RKO (cell line): ENCODE results near the gene WDR35.

Experiments
- DNase-seq: peaks from one replicate; pipeline ENCODE4 v3.0.0-alpha.2; 2016; ENCODE audit warnings: low spot score

The WDR35 gene

DNA sequence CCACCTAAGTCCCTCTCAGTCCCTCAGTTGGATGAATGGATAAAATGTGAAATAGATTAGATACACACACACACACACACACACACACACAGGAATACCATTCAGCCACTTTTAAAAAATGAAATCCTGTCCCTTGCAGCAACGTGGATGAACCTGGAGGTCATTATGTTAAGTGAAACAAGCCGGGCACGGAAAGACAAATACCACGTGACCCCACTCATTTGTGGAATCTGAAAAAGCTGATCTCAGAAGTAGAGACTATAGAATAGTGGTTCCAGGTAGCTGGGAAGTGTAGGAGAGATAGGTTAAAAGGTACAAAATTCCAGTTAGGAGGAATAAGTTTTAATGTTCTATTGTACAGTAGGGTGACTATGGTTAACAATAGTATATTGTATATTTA is 119.1 kb downstream of the WDR35 start:
- DNase-seq = no peak

DNA sequence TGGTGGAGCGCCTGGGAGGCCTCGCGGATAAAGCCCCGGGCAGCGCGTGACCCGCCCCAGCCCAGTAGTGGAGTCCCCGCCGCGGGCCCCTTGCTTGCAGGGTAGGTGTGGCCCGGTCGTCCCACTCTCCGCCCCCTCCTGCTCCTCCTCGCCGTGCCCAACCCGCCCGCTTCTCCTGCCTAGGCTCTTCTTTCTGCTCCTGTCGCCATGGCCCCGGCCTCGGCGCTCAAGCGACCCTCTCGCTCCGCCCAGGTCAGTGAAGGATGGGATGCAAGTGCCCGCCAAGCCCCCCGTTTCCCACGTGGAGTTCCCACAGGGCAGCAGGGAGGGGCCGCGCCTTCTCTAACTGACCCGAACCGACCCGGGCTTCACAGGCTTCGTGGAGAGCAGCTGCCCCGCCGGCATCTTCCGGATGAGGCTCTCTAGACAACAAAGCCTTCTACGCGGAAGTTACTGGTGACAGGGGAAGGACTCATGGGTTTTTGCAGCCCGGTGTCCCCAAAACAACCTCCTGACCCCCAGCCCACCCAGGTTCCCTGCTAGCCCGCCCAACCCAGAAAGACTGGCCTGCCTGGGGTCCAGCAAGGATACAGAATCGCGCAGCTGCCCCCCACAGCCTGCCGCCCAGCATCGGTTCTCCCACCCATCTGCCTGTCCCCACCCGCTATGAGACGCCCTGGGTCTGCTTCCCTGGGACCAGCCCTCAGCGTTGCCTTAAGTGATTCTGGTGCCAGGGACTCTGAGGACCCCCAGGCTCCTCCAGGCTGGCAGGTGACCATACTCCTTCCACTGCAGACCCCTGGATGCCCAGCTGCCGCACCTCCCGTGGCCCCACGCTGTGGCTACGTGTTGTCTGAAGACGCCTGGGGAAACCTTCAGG is 121.0 kb downstream of the WDR35 start:
- no peak for DNase-seq

DNA sequence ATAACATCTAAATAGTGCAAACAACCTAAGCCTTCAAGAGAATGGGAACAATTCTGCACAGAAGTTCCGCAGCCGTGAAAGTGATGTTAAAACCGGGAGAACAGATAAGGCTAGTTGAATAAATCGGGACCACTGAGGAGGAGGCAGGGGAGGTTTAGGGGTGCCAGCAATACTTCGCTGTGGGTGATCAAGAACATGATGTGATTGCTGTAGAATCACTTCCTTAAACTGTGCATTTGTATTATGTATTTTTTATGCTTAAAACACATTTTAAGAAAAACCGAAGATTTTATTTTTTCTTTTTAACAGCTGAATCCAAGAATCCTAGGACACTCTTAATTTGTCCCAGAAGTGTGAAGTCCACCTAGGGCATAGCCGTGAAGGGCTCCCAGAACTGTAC is 121.7 kb downstream of the WDR35 start:
- no peak for DNase-seq

DNA sequence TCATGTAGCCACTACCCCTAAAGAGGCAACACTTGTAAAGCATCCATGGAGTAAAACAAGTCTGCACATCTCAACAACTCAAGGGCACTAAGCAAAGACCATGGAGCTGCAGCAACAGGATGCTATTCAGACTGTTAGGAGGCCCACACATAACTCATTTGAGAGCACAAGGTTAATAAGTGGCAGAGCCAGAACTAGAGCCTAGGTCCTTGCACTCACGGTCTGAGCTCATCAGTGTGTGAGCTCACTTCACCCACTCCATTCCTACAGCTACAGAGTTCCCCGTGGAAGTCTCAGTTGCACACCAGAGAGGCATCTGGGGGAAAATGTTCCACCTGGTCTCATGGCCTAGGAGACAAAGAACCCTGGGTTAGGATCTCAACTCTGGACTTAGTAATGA is 123.1 kb downstream of the WDR35 start:
- DNase-seq = no peak

DNA sequence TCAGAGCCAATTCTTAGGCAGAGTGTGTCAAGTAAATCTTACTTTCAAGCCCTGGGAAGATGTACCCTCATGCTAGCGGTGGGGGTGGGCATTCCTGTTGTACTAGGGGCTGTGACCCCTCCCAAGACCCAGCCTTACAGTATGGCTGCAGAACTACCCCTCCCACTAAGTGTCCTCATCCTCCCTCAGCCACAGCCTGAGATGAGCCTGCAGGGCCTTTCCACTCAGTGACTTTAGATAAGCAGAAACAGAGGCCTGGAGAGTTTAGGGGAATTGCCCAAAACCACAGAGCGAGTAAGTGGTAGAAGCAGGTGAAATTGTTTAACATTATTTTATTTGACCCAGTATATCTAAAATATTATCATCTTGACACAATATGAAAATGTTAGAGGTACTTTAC is 124.8 kb downstream of the WDR35 start:
- DNase-seq = no peak

DNA sequence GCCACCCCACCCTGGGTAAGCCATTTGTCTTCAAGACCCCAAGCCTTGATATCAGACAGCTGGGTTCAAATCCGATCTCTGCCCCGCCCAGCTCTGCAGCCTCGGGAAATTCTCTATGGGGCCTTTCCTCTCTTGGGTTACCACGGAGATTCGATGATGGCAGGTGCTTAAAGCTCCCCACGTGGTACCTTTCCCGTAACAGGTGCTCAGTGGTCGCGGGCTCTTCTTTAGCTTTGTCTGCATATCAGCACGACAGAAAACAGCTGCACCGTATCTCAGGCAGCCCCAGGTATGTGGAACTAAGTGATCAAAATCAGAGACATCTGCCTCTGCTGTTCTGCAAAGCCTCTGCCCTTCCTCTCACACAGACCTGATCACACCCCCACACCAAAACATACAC is 125.5 kb downstream of the WDR35 start:
- DNase-seq = no peak

DNA sequence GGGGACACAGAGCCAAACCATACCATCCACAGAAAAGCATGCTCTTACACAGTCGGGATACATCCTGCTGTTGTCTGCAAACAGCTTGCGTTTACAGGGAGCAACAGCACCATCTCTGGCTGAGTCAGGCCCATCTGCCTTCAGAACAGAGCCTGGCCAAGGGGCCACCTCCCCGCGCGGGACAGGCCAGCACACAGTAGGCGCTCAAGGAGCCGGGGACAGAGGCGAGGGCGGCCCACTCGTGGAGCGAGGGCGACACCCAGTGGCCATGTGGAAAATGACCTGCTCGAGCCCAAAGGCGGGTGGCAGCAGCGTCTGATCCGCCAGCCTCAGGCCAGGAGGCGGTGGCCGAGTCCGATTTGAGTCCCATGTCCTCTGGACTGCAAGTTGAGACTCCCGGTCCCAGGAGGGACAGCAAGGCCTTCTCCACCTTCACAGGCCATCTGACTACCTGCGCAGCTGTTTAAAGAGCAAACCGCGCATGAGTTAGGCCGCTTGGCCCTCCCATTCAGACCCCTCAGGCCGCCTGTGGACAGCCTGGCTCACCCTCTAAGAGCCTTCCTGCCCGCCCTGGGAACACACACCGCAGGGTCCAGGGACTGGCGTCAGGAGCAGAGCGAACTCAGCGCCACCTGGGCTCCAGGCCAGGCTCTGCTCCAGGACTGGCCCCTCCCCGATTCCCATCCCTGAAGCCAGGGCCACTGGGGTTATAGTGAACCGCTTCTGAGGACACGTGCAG is 126.4 kb downstream of the WDR35 start:
- DNase-seq = peak; percentile 34

DNA sequence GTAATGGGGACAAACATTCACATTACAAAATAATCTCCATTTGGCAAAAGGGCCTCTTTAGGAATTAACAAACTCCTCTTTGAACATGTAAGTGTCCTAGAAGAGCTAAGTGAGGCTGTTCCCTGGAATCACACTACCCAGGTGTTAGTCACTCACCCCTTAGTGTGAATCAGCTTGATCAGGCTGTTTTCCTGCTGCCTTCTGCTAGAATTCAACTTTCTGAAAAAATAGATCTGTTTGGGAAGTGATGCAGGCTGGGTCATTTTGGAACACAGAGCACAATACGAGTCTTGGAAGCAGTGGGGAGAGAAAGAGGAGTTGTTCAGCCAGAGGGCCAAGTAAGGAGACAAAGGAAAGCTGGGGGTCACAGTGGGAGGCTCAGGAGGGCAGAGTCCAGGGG is 128.1 kb downstream of the WDR35 start:
- peak; percentile 28 for DNase-seq
